Activated effector memory CD4-positive, alpha-beta T cell treated with Interleukin-2 at 50 U/mL for 16 hours (primary cell): ENCODE measurements around the gene SLC7A10.

ENCODE experiments used
- DNase-seq: peaks from one replicate; pipeline ENCODE4 v3.0.0-alpha.2; 2020

SLC7A10 gene

GRCh38 chr19:33254245-33254824 is 28.7 kb upstream of the SLC7A10 start:
- no peak for DNase-seq

GRCh38 chr19:33252971-33253370 is 27.3 kb upstream of the SLC7A10 start:
- no peak for DNase-seq

GRCh38 chr19:33252418-33252962 is 26.8 kb upstream of the SLC7A10 start:
- no peak for DNase-seq

- DNase-seq = no peak
These were observed 26.0 kb upstream of the SLC7A10 start for GRCh38 chr19:33251526-33252090.

- no peak for DNase-seq
These were observed 25.4 kb upstream of the SLC7A10 start for GRCh38 chr19:33251076-33251475.

- DNase-seq = no peak
These were observed 24.9 kb upstream of the SLC7A10 start for GRCh38 chr19:33250500-33250899.

- no peak for DNase-seq
These were observed 24.2 kb upstream of the SLC7A10 start for GRCh38 chr19:33249740-33250366.

- DNase-seq = no peak
These were observed 23.4 kb upstream of the SLC7A10 start for GRCh38 chr19:33248954-33249613.

GRCh38 chr19:33248553-33248953 is 22.9 kb upstream of the SLC7A10 start:
- no peak for DNase-seq

- no peak for DNase-seq
These were observed 22.5 kb upstream of the SLC7A10 start for GRCh38 chr19:33248104-33248503.

- no peak for DNase-seq
These were observed 21.8 kb upstream of the SLC7A10 start for GRCh38 chr19:33247441-33247819.

GRCh38 chr19:33246709-33247440 is 21.2 kb upstream of the SLC7A10 start:
- DNase-seq = no peak

- DNase-seq = no peak
These were observed 20.5 kb upstream of the SLC7A10 start for GRCh38 chr19:33245948-33246708.

- DNase-seq = no peak
These were observed 17.3 kb upstream of the SLC7A10 start for GRCh38 chr19:33242911-33243310.

GRCh38 chr19:33242131-33242530 is 16.5 kb upstream of the SLC7A10 start:
- DNase-seq = no peak

GRCh38 chr19:33241530-33242101 is 16.0 kb upstream of the SLC7A10 start:
- no peak for DNase-seq

- DNase-seq = no peak
These were observed 15.5 kb upstream of the SLC7A10 start for GRCh38 chr19:33241091-33241529.

GRCh38 chr19:33240181-33240771 is 14.6 kb upstream of the SLC7A10 start:
- no peak for DNase-seq

GRCh38 chr19:33239223-33239975 is 13.7 kb upstream of the SLC7A10 start:
- no peak for DNase-seq

- DNase-seq = no peak
These were observed 13.0 kb upstream of the SLC7A10 start for GRCh38 chr19:33238481-33239149.
